NCI-H69 (cell line): ENCODE measurements around the gene PIH1D2.
"Not testable (repeated sequence)": the region's sequence is repeated elsewhere in the genome, so short reads cannot be mapped to it uniquely, and the experiment has no call there.

Source experiments
- DNase-seq: peaks from one replicate; lab custom pipeline; 2025; lab: John Stamatoyannopoulos, UW

The PIH1D2 gene, protein sequence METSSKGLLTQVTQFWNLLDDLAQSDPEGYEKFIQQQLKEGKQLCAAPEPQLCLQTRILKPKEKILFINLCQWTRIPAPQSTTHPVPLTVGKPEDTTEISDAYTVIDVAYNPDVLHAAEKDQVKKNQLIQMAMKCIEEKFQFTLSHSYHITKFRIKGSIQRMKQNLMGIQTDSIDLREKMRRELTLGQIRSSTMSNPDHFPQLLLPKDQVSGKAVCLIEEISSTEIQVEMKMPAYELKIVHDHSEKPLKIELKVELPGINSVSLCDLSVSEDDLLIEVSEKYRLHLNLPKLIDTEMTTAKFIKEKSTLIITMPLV

DNA sequence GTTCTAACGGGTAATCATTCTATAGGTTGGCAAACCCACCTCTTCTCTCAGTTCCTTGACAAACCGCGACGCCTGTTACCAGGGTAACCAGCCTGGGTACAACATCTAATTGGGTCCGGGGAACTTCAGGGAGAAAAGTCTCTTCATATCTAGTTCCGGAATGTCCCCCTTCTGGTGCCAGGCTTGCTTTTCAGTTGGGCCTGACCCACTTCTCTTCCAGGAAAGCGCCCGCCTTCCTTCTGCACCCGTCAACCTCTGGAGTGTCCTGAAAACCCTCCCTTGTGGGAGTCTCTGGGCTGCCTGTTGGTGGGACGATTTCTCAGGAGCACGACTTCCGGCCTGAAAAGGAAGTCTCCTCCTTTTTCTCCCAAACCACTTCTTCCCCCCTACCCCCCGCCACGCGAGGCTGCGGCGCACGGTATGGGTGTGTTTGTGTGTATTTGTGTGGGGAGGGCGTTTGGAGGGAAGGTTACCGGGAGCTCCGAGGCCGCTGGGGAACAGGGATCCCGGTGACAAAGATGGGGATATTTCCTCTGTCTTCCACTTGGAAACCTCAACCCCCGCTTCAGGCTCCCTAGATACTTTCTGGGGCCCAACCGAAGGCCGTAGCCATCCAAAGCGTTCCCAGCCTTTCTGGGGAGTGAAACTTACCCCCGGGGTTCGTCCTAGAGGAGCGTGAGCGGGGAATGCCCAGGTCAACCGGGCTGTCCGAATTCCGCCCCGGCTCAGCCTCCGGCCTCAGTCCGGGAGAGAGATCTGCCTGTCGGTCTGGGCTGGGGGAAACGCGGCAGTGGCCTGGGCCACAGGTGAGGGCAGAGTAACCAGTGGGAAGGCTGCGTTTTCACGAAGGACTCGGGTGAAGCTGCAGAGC lies at the start of gene PIH1D2, which contains the start of gene NKAPD1:
TSS of gene PIH1D2 (minus strand) at position 77 of the 871 bp plus-strand sequence. CDS start 843 bp downstream, outside the sequence.
TSS of gene NKAPD1 (plus strand) at position 359 of the 871 bp plus-strand sequence. CDS start 1,276 bp downstream, outside the sequence.
- DNase-seq, result peak; percentile 95

DNA sequence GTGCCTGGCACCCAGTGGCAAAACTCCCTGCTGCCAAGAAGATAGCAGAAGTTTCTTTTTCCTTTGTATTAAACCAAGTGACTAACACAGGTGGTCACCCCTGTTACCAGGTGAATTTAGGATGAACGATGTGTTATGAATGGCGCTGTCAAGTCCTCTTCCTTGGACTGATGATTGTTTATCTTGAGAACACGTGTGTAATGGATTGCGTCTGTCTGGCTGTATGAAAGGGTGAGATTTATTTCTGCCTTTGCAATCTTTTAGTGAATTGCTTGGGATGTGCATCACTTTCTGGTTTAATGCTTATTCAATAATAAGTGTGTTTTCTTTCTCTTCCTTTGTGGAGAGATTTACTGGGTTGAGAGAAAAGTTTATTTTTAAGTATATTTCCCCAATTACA lies 49.3 kb upstream of the PIH1D2 start:
- DNase-seq, result peak; percentile 26

DNA sequence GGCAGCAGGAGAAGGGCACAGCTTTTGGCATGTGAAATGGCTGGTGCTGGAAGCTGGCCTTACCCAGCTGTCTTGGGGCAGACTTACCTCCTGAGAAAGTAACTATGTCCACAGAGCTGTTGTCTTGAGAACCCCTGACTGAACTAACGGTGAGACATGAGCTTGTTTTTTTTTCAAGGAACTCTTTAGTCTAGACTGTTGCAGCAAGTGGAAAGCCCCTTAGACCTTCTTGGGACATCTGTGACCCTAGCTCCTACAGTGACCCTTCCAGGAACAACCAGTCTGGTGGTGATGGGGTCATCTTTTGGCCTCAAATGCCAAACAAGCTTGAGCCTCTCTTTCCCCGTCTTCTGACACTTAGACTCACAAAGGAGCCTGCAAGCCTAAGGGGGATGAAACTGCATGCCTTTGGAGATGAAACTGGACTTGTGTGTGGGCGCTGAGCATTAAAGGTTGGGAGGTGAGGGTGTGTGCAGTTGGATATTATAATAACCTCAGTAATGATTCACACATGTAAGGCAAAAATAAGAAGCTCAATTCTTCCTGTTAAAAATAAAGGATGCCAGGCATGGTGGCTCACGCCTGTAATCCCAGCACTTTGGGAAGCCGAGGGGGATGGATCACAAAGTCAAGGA lies 48.3 kb upstream of the PIH1D2 start:
- no peak for DNase-seq

DNA sequence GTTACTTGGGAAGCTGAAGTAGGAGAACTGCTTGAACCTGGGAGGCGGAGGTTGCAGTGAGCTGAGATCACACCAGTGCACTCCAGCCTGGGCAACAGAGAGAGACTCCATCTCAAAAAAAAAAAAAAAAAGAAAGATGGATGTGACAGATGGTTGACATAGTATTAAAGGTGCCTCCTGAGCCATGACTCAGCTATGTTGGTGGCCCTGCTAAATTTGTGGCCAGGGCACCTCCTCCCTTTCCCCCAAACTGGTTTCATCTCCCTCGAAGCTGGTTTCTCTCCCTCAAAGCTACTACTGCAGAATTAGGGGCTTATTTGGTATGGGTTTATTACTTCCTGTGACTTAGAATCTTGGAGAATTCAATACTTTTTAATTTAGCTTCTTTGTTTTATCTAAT lies 44.4 kb upstream of the PIH1D2 start:
- peak; percentile 6 for DNase-seq

DNA sequence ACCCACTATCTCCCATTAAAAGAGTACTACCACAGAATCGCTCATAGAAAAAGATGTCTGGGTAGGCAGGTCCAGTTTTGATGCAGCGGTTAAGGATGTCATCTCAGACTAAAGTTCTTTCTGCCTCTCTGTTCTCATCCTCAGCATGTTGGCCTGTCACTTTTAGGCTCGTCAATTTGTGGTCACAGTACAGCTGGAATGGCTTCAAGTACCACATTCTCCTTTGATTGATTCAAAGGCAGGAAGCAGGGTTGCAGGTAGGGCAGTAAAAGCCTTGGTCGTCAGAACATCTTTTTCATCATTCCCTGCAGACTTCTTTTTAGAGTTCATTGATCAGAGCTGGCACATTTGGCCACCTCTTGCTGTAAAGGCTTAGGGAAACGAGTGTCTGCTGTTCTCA lies 41.6 kb upstream of the PIH1D2 start:
- DNase-seq, result no peak

DNA sequence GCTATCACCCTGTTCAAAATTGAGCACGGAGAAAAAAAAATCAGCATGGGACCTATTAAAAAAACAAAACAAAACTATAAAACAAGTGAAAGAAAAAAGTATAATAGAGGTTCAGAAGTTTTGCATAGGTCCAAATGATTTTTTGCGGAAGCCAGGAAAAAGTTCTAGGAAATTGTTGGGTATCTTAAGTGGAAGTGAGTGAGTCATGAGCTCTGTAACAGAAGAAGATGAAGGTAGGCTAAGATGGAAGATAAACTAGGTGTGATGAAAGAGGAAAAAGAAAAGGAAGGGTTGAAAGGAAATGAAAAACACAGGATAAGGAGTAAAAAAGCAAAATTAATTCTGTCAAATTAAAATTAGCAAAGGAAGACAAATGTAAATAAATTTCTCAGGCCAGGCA lies 40.6 kb upstream of the PIH1D2 start:
- DNase-seq, result no peak

DNA sequence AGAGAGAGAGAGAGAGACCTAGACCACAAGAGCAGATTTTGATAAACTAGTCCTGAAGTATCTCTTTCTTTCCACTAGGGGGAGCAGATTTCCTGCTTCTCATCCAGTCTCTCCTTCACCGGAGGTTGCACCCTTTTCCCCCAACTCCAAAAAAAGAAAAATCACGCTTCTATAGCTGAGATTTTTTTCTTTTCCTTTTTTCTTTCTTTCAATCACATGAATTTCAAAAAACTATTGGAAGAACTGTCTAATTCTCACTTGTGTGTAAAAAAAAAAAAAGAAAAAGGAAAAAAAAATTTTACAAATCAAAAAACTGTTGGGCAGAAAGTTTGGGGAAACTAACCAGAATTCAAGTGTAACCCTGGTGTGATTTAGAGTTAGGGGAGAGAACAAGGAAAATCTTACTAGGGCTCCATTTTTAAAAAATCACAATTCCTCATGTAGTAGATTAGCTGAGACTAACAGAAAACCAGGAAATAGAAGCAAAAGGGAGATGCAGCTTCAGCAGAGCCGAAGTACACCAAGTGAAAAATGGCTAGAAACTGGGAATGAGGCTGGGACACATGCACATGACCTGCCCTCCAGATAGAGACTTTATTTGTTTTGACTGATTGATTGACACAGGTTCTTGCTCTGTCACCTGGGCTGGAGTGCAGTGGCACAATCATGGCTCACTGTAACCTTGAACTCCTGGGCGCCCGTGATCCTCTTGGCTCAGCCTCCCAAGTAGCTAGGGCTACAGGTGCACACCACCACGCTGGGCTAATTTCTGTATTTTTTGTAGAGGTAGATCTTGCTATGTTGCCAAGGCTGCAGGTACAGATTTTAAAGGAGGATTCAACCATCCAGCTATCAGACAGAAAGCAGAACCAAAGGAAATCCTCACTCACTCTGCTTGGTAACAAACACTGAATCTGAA lies 40.0 kb upstream of the PIH1D2 start:
- peak; percentile 78 for DNase-seq

DNA sequence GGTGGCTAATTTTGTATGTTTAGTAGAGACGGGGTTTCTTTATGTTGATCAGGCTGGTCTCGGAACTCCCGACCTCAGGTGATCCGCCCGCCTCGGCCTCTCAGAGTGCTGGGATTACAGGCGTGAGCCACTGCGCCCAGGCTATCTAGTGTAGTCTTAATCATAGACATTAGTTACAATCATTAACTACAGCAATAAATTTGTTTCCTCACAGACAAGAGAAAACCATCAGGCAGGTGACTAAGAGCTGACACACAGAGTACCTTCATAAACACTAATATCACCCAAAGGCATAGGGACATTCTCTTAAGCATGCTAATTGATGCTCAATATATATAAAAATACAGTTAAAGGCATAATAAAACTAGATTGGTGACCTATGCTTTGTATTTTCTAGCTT lies 32.3 kb upstream of the PIH1D2 start:
- no peak for DNase-seq

DNA sequence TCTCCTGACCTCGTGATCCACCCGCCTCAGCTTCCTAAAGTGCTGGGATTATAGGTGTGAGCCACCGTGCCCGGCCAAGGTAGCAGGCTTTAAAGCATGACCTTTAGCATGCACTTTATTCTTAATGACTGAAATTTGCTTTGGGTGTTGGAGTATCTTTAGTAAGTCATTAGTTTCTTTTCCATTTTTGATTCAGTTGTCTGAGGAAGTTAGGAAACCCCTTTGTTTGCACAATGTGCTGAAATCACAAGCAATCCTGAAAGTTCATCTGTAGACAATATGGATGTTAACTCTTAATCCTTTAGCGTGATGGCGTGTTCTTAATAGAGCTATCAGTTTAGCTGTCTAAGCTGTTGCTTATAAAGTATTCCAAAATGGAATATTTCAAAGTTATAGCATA lies 29.6 kb upstream of the PIH1D2 start:
- no peak for DNase-seq

DNA sequence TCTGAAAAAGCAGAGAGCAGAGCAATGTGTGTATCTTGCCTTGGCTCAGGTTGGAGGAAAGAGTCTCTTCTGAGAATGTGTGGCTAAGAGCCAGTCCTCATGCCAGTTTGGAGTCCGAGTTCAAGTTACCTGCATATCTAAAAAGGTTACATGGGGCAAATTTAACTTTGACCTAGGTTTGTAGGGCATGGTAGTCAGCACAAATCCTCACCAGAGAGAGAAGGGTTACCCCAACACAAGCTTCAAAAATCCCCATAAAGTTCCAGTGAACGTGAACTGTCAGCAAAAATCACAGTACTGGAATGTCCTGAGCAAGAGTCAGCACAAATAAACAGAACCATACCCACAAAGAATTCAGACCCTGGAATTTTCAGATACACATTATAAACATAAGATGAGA lies 26.6 kb upstream of the PIH1D2 start:
- no peak for DNase-seq

DNA sequence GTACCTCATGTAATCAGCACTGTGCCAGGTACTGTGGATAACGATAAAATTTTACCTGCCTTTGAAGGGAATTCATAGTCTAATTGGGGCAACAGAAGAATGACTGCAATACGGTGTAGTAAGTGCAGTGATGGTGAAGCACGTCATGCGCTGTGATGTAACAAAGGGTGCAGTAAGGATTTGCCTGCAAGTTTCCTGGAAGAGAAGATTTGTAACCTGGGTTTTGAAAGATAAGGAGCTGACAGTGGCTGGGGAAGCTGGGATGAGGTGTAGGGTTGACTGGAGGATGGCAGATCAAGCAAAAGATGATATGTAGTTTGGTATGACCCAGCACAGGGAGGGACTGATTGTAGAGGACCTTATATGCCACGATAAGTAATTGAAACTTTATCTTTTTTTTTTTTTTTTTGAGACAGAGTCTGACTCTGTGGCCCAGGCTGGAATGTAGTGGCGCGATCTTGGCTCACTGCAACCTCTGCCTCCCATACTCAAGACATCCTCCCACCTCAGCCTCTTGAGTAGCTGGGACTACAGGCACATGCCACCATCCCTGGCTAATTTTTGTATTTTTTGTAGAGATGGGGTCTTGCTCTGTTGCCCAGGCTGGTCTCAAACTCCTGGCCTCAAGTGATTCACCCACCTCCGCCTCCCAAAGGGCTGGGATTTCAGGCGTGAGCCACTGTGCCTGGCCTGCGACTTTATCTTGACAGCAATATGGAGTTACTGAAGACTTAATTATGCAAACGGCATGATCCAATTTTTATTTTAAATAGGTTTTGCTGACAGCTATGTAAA lies 24.1 kb upstream of the PIH1D2 start:
- DNase-seq, result no peak

DNA sequence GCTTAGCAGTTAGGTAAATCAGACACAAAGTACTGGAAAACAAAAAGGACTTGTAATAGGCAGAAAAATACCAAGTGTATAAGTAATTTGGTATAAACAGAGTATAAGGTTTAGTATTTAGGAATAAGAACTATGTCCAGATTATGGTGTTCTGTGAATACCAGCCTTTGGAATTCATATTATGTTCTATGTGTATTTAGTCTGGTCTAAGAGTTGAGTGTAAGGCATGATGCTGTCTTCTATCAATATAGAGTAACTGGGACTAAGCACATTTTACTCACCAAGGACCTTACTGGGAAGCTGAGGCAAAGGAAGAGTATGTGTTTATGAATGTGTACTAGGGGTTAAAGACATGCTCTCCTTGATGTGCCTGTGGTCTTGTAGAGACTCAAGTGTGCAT lies 22.4 kb upstream of the PIH1D2 start:
- no peak for DNase-seq

DNA sequence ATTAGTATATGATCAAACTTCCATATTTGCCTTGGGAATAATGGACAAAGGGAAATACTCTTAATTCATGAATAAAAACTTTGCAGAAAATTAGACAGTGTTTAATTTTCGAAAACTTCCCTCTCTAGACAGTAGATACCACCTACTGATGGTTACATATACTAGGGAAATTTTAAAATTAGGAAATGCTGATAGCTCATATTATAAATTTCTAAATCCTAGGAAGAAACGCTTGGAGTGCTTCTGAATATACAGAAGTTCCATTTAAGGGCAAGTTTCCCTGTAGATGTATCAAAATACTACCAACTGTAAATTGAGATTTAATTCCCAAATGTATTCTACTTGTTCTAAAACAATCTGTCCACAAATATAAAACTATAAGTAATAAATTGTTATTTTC lies 21.5 kb upstream of the PIH1D2 start:
- not testable (repeated sequence) for DNase-seq

DNA sequence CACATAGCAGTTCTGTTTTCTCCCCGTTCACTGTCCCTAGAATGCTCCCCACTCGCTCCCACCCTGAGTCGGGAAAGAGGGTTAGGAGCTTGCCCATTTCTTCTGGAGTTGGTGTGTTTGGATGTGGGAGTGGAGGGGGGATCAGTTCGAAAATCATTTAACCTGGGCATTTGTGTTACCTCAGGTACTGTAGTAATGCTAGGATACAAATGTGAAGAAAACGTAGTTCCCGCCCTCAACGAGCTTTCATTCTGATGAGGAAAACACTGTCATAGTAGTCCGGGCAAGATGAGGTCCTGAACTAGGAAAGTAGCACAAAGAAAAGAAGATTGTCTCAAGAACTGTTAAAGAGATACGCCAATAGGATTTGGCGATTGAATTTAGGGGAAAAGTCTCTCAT lies 13.4 kb upstream of the PIH1D2 start:
- DNase-seq, result peak; percentile 42

DNA sequence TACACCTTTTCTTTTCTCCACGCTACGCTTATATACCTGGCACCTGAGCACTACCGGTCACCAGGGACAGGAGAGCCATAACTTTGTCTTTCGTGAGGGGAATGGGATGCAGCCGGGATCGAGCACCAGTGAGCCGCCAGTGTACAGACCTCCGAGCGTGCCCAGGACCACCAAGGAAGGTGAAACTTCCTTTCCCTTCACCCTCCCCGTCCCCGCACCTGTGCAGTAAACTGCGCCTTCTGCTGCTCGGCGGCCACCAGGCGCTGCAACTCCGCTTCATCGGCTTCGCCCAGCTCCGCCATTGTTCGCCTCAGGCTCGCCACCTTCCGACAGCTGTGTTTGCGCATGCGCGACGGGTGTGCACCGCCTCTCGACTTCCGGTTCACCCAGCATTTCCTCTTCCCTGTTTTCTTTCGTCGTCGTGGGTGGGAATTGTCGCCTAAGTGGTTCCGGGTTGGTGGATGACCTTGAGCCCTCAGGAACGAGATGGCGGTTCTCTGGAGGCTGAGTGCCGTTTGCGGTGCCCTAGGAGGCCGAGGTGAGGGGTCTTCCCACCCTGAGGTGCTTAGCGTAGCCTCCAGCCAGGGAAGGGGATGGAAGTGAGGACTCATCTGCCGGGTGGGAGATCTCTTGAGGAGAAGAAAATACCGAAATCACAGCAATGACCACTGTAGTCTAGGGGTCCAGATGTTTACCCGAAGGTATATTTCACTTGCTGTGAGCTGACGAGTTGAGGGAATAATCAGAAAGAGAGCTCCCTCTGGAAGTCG lies 12.8 kb upstream of the PIH1D2 start, which contains the start of the genes SDHD and TIMM8B:
TSS of gene SDHD (plus strand) at position 452 of the 770 bp plus-strand sequence. CDS start at position 487, 35 bp downstream.
TSS of gene TIMM8B (minus strand) at position 335 of the 770 bp plus-strand sequence. CDS start at position 302, 33 bp downstream.
- DNase-seq, result peak; percentile 99

DNA sequence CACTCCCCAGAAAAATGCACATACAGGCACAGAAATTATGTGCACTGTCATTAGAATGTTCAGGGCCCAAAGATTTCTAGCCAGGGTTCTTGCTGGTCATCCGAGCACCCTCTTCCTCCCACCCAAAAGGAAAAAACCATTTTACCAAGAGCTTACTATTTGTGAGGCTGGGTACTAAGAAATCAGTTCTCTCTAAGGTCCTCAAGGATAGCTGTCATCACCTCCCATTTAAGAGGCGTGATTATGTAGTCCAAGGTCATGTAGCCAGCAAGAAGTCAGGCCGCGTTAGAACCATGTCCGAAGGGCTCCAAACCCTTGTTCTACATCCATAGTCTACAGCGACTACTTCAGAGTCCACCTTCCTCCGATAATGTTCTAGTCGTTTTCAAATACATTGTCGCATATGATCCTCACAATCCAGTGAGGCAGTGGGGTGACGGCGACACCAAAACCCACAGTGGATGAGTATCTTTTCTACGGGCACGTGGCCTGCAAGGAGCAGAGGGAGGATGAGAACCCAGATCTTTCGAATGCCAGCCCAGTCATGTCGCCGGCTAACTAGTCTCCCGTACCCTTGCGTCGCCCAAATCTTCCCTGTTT lies 12.1 kb upstream of the PIH1D2 start:
- DNase-seq, result peak; percentile 64

DNA sequence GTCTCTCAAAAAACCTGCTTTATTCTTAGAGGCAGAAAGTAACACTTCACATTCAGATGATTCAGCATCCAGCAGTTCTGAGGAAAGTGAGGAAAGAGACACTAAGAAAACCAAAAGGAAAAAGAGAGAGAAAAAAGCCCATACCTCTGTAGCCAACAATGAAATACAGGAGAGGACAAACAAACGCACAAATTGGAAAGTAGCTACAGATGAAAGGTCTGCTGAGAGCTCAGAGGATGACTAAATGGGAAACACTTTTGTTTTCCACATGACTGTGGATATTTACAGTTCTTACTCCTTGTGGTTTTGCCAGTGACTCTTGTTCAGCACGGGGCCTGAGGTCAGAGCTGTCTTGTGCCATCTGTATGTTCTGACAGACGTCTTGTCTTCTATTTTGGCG lies 8.9 kb upstream of the PIH1D2 start:
- no peak for DNase-seq

DNA sequence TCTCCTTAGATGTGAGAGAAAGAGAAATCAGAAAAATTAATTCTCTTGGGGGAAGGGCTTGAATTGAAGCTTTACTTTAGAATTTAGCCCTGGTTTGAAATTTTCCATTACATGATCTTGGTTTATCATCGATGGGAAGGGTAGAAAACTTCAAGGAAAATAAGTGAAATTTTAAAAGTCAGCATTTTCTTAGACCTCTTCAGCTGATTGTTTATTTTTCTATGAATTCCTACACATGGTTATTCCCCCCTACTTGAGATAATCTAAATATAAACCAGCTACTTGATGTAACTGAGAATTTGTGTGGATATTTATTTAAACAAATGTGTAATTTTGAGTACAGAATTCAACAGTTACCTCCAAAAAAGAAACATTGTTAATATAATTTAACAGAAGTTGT lies 10.9 kb downstream of the PIH1D2 start:
- no peak for DNase-seq

DNA sequence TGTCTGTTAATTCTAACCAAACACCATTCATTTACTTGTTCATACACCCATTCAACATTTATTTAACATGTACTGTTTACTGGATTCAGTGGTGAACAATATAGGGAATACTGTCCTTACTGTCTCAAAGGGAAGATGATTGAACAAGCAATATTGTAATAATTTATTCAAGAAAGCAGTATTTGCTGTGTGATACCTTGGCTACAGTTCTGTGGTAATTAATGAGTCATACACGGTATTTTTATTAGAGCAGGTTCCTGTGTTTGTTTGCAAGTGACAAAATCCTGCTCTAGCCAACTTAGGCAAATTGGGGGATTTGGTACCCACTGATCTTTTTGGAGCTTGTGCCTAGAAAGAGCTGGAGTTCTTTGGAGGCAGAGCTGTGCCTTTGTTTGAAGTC lies 15.7 kb downstream of the PIH1D2 start:
- no peak for DNase-seq
